Coronary artery (tissue), 2 donors: ENCODE data around the gene PTPRO.

Source experiments
- DNase-seq: peaks from one replicate; pipeline ENCODE4 v3.0.0-alpha.2; 2017; ENCODE audit warnings: low spot score
- H3K27ac ChIP-seq, 2 donors: fragments of 200-600 bp; sonication (generic); one replicate each; pipeline ENCODE4 v1.5.1; 2016 to 2019
- H3K4me3 ChIP-seq: fragments of 200-600 bp; sonication (generic); 2 replicates; pipeline ENCODE4 v1.5.1; 2016; ENCODE audit warnings: mild to moderate bottlenecking, moderate library complexity
- TF ChIP-seq, protein P1 (sequence below): fragments of 200-600 bp; sonication (generic); IDR thresholded peaks from one replicate; pipeline ENCODE4 v1.5.1; 2019; ENCODE audit warnings: antibody characterized with exemption

Gene PTPRO

DNA sequence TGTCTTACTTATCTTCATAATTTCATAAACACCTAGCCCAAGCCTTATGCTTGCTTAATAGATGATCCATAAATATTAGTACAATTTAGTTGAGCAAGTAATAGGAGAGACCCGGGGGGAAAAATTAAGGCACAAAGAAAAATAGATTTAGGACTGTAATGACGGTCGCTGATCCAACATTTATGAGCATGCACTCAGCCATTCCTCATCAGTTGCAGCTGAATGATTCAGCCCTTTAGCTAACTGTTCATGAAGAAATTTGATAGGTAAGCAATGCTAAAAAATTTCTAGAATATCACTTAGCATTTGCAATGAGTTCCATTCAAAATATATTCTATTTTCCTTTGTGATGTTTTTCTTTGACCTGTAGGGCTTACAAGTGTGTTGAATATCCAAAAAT, 163.2 kb downstream of the PTPRO start:
- Histone ChIP-seq H3K27ac (no peak overlapping the region), H3K4me3 (no peak overlapping the region)
- DNase-seq, result no peak
- TF ChIP-seq, protein P1, sequence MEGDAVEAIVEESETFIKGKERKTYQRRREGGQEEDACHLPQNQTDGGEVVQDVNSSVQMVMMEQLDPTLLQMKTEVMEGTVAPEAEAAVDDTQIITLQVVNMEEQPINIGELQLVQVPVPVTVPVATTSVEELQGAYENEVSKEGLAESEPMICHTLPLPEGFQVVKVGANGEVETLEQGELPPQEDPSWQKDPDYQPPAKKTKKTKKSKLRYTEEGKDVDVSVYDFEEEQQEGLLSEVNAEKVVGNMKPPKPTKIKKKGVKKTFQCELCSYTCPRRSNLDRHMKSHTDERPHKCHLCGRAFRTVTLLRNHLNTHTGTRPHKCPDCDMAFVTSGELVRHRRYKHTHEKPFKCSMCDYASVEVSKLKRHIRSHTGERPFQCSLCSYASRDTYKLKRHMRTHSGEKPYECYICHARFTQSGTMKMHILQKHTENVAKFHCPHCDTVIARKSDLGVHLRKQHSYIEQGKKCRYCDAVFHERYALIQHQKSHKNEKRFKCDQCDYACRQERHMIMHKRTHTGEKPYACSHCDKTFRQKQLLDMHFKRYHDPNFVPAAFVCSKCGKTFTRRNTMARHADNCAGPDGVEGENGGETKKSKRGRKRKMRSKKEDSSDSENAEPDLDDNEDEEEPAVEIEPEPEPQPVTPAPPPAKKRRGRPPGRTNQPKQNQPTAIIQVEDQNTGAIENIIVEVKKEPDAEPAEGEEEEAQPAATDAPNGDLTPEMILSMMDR, result no peak

DNA sequence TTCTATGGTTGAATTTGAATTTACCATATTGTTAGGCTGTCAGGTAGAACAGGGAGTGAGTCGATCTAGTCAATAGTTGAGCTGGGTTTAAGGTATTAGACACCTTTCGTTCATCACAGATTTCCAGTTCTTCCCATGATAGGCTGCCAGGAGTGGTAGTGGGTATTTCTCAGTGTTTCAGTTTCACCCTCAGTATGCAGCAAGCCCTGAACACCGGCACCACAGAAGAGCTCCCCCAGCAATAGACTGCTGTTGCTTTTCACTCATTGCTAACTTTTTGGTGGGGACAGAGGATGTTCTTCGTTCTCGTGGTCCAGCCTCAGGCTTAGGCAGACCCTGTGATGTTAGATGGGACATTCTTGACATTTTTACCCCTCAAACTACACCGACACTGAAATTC, 164.6 kb downstream of the PTPRO start:
- H3K4me3 ChIP-seq, result no peak overlapping the region
- no peak overlapping the region for H3K27ac ChIP-seq
- TF ChIP-seq, protein P1, result no peak
- DNase-seq, result no peak

DNA sequence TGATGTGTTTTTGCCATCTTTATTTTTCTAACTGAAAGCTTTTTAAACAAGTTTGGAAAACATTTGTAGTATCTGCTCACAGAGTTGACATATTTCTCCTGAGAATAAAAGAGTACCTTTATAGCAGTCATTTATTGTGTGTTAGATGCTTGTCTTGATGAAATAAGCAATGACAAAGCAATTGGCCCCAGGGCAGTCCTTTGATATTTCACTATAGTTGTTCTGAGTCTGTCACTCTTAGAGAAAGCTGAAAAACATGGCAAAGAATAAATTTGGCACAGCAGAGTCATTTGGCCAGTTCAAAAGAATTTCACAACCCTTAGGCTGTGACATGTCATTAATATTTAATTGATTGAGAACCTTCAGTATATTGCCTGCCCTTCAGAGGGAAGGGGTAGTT, 166.2 kb downstream of the PTPRO start:
- Histone ChIP-seq H3K4me3 (no peak overlapping the region), H3K27ac (no peak overlapping the region)
- TF ChIP-seq, protein P1, result no peak
- no peak for DNase-seq

DNA sequence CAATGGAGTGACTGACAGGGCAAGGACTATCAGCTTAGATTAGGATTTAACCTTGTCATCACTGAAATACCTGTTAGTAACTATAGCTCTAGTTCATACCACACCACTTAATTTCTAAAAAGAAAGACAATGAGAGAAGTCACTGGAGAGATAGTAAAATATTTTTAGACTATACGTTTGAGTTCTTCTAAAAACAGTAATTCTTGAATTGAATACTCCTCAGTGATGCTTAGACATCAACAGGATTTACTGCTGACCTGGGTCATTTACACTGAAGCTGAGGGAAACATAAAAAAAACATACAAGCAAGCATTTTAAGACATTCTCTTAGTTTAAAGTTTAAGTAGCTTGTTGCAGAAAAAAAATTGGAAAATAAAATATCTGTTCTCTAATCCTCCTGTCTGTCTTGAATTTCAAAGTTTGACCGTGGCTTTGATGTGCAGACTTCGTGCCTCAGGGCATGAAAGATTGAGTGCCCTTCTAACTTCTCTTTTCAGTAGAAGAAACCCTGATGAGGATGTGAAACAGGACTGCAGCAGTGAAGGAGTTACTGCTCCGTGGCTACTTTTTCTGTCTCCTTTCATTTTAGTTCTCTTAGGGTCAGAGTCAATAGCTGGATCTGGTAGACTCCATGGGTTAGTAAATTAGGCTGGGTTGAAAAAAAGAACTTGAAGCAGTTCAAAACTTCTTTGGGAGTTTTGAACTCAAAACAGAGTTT, 172.2 kb downstream of the PTPRO start:
- Histone ChIP-seq H3K4me3 (no peak overlapping the region), H3K27ac (no peak overlapping the region)
- DNase-seq, result no peak
- TF ChIP-seq, protein P1, result no peak

DNA sequence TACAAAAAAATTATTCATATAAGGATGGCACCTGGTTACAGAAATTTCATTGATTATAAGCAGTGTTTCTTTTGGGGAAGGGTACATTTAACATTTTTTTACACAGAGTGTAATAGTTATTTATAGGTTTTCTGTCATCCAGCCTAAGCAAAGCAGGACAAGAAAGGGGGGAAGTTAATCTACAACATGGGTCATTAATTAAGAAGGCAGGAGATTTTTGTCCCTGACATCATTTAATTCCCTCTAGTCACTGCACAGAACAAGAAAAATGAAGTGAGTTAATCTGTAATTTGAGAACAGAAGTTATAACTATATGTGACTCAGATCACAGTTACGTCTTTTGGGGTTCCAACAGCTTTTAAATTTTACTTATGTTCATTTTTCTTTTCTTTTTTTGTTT, 173.4 kb downstream of the PTPRO start:
- Histone ChIP-seq H3K4me3 (no peak overlapping the region), H3K27ac (no peak overlapping the region)
- TF ChIP-seq, protein P1, result no peak
- DNase-seq, result no peak

DNA sequence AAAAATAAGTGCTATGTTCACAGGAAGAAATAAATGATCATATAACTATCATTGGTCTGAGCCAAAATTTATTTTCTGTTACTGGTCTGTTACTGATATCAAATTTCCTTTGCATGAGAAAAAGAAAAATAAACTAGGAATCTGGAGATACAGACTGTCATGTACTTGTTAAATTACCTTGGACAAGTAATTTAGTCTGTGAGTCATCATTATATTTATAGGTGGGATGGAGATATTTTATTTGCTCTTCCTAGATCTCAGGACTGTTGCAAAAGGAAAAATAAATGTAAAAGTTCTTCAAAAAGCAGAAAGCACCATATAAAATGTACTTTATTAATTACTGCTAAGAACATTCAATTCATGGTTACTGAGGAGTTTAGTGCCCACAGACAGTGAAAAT, 174.4 kb downstream of the PTPRO start:
- TF ChIP-seq, protein P1, result no peak
- Histone ChIP-seq H3K4me3 (no peak overlapping the region), H3K27ac (no peak overlapping the region)
- DNase-seq, result no peak

DNA sequence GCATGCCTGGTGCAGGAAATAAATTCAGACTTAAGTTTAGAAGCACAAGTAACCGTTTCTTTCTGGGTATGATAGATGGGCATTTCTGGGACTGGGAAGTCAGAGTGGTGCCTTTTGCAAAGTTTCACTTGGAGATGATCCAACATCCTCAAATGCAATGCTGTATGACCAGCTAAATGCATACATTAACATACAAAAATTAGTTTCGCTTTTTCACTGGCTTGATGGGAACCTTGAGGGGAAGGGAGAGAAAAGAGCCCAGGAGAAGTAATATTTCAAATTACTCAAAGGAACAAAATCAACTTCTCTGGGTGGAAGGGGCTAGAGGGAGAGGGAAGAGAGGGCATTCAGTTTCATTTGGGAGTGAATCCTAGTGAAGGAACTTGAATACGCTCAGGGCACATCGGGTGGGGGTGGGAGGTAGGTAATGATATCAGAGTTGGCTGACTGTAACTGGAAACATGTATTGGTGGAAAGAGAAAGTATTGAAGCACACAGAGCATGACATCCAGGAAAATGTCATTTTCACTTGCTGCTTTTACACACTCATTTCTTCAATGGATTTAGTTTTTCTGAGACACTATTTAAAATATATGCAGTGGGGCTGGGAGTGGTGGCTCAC, 175.5 kb downstream of the PTPRO start:
- no peak overlapping the region for H3K27ac ChIP-seq
- H3K4me3 ChIP-seq, result no peak overlapping the region
- TF ChIP-seq, protein P1, result no peak
- DNase-seq, result no peak
